OCI-LY3 (cell line): ENCODE results near the gene POLR2E.

ENCODE experiments used
- CTCF ChIP-seq: fragments of 200-600, 300-600 bp; sonication (generic); IDR thresholded peaks from 2 replicates; pipeline ENCODE4 v1.5.1; 2014; ENCODE audit warnings: antibody characterized with exemption, low read length, low read depth
- EZH2phosphoT487 ChIP-seq: fragments of 200-600 bp; shearing (Covaris generic); IDR thresholded peaks from 2 replicates; pipeline ENCODE4 v1.6.1; 2018; ENCODE audit warnings: antibody characterized with exemption, mixed run types, low read depth

GRCh38 chr19:1038978-1039645 lies 56.1 kb downstream of the POLR2E start:
- TF ChIP-seq CTCF: no peak
- TF ChIP-seq EZH2phosphoT487: no peak
